GM19193 (cell line): ENCODE measurements around the gene KRTAP19-6.

ENCODE experiments used
- POLR2A ChIP-seq: IDR thresholded peaks from 4 replicates; pipeline ENCODE4 v1.6.1; 2011; ENCODE audit not compliant: insufficient read depth, insufficient read length; ENCODE audit errors: extremely low read depth

Gene KRTAP19-6, protein sequence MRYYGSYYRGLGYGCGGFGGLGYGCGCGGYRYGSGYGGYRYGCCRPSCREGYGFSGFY

DNA sequence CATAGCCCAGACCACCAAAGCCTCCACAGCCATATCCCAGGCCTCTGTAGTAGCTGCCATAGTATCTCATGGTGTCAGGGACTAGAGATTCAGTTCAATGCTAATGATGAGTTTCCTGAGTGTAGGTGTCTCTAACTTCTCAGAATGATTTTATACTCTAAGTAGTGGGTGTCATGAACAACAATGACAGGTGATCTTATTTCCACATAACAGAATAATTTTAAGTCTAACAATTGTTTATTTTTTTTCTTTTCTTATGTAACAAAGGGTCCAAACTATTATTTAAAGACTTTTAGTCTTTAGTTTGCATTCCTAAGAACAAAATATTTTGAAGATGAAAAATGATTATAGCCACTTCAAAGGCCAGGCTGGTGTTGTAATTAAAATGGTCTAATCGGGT is at the start of gene KRTAP19-6:
Gene KRTAP19-6, minus strand, starts transcription at position 101 of the 400 bp plus-strand sequence. Its CDS starts 31 bp downstream, at position 70.
- no peak for TF ChIP-seq POLR2A

DNA sequence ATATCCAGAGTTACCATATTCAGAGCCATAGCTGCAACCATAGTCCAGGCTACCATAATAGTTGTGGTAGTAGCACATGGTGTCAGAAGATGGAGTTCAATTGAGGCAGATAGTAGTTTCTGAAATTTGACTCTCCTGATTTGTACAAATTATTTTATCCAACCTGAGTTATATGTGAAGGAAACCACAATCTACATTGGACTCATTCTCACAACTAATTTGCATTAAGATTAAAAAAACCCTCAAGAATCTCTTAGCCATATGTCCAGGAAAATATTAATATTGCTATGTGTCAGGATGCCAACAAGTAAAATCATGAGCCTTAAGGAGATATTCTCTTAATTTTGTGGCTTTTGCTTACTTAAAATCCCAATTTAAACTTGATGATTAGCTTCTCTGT is 48.6 kb upstream of the KRTAP19-6 start, which contains the start of gene KRTAP22-2:
Gene KRTAP22-2, minus strand, starts transcription at position 101 of the 400 bp plus-strand sequence.
- TF ChIP-seq POLR2A, result no peak

DNA sequence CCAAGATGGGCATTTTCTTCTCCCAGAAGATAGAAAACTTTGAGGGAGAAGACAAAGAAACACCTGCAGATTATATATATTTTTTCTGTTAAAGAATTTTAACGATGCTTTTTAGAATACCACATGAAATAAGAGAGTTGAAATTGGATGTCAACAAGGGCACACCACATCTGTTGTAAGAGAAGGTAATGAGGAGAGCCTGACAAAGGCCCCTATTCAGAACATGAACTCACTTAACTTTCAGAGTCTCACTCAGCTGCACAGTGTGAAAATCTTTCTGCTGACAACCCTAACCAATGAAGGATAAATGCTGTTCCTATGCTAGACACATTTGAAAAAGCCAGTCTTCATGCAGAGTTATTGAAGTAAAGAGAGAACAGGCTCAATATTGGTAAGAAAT is 41.2 kb upstream of the KRTAP19-6 start:
- no peak for TF ChIP-seq POLR2A

DNA sequence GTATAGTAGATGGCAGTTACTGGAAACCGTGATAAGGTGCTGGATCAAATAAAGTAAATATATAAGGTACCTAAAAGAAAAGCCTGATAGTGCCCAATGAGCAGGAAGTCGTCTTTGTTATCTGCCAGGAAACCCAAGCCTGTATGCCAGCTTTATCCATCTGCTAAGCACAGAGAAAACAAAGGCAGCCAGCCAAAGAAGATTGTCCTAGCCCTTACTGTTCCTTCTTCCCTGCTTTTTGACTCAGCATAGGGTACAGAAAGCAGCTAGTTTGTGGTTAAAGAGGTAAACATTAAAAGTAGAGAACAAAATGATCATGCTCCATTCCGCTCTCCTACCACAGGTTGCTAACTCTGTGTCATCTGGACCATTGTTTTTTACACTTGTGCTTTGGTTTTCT is 38.5 kb upstream of the KRTAP19-6 start:
- no peak for TF ChIP-seq POLR2A

DNA sequence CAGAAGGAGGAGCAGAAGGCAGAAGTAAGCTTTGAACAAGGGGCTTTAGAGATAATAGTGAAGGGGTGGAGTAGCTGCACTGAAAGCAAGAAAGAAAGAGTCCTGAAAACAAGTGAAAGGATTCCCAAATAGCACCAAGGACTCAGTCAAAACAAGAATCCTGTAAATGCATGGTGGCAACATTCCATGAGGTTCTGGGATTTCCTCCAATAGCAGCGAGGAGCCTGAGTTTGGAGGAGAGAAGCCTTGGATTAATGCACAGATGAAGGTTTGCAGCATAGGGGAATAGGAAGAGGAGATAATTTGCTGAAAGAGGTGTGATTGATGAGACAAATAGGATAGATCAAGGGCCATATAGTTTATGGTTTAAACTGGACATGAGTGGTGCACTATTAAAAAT is 37.7 kb upstream of the KRTAP19-6 start:
- TF ChIP-seq POLR2A, result no peak

DNA sequence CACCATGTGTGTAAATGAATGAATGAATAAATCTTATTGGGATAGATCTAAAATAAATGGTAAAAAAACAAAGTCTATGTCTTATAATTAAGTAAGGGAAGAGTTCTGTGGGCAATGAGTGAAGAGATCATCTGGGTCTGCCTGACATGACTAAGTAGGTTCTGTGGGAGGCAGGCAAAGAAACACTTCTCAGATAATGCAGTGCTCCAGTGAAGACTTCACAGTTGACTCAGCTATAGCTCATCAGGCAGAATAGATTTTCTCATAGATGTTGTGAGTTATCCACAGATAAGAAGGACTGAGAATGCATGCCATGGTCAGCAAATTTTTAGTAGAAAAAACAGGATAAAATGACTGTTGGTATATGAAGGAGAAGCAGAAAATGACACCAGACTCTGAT is 36.1 kb upstream of the KRTAP19-6 start:
- no peak for TF ChIP-seq POLR2A

DNA sequence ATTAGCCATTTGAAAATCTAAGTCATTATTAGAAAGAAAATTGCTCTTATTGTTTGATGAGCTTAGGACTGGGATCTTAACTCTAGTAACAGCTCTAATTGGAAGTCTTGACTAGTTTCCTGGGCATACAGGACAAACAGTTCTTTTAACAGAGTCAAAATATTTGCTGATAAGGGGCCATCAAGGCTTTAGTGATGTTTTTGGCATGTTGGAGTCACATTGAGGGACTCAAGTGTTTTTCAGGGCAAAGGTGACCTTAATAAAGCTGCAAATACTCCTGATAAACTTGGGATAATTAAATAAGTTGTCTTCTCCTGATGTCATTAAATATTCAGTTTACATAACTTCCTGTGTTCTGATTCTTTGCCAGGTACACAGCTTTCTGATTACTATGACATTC is 26.0 kb upstream of the KRTAP19-6 start:
- no peak for TF ChIP-seq POLR2A

DNA sequence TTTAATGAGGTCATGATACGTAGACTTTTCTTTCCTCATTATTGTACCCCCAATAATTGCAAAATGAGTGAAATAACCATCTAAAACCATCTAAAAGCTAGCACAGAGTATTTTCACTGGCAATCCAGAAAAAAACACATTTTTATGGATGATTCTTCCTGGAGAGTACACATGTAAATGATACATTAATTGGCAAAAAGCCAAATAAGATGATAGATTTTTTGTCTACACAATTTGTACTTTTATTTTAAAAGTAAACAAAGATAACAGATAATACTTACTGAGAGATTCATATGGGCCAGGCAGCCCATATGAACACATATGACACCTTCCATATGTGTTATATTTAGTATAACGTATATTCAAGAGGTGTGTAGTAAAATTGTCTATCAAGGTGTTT is 22.0 kb upstream of the KRTAP19-6 start:
- no peak for TF ChIP-seq POLR2A

DNA sequence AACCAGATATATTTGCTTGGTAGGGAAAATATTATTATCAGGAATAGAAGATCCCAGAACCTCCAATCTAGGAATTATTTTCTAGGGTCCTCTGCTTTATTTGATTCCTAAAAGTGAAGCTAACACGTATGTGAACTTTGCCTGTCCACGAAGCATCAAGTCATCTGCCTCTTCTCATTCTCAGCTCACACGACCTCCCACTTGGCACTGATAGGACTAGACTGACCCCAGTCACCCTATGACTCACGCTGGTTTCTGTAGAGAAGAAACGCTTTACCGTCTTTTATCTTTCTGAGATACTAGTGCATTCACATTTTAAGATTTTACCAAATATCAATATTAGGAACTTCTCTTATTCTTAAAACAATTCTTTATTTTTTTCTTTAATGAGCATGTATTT is 21.4 kb upstream of the KRTAP19-6 start:
- no peak for TF ChIP-seq POLR2A

DNA sequence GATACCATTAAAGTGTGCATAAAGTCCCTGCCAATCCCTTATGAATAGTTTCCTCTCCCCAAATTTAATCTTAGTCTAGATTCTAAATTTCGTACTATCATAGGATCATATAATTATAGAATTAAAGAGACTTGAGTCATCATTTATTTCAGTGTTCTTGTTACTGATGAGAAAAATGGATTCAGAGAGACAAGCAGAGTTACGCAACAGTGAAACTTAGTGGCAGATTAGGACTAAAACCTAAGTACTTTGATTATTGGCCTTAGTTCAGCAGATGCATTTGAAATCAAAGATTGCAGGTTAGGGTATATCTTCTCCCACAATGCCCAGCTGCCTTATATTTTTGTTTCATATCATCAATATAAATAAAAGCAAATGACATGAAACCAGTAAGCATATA is 20.3 kb upstream of the KRTAP19-6 start:
- TF ChIP-seq POLR2A, result no peak

DNA sequence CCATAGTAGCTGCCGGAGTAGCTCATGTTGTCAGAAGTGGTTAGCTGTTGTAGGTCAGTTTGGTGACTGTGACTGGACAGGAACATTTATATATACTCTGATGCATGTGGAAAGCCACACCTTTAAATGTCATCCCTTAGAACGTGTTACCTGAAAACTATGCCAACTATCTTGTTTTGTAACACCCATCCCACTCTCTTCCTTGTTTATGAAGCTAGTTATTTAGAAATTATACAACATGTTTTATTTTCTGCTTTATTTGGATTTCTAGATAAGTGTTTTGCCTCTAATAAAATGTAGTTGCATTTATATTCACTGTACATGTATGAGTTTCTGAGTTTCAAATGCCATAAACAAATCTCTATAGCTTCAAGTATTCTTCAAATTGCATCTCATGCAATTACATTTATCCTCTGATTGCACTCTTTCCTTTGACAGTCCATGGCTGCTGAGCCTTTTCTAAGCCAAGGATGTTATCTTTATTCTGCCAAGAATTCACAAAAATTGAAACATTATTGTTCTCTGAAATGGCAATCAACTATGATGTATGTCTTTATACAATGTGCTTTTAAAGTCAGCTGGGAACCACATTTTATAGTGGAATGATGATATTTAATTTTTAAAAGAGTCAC is 19.7 kb upstream of the KRTAP19-6 start, which contains the start of gene KRTAP19-7:
Gene KRTAP19-7, minus strand, starts transcription at position 51 of the 632 bp plus-strand sequence. Its CDS starts 25 bp downstream, at position 26.
- TF ChIP-seq POLR2A, result no peak

DNA sequence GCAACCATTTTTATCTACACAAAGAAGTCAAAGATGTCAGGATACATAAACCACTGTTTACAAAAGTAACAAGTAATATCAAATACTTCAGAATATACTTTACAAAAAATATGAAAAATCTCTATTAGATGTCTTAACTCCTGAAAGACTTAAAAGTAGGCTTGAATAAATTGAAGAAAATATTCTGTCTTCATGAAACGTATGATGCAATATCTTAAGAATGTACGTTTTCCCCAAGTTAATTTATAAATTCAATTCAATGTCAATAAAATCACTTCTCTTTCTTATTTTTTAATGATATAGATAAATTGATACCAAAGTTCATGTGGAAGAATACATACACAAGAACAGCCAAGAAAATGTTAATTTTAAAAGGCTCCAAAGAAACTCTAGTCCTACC is 13.4 kb upstream of the KRTAP19-6 start:
- no peak for TF ChIP-seq POLR2A

DNA sequence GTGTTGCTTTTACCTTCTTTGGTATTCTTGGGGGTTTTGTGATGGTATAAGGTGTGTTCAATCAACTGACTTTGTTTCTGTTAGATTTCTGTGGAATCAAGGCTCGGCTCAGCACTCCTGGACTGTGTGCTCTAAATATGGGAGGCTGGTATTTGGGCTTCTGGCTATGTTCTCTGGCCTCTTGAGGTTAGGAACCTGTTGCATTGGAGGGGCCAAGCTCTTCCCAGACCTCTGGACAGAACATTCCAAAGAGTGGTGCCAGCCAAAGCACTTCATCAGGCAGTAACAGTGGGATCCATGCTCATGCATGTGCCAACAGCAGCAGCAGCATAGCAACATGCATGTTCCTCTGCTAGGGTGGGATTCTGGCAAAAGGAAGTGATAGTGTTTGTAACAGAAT is 11.1 kb upstream of the KRTAP19-6 start:
- no peak for TF ChIP-seq POLR2A

DNA sequence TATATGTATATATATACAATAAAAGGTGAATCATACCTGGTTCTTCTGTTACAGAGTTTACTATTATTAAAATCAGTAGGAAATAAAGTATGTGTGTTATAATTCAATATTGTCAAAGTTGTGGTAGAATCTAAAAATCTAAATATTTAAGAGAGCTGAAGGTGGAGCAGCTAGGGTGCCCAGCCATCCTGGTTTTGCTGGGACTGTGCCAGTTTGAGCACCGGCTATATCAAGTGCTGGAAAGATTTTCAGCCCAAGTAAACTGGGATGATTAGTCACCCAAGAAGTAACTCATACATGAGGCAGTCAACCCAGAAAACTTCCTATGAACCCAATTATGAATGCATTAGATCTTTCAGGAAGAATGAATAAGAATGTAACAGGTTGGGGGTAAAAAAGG is 22.8 kb downstream of the KRTAP19-6 start:
- no peak for TF ChIP-seq POLR2A

DNA sequence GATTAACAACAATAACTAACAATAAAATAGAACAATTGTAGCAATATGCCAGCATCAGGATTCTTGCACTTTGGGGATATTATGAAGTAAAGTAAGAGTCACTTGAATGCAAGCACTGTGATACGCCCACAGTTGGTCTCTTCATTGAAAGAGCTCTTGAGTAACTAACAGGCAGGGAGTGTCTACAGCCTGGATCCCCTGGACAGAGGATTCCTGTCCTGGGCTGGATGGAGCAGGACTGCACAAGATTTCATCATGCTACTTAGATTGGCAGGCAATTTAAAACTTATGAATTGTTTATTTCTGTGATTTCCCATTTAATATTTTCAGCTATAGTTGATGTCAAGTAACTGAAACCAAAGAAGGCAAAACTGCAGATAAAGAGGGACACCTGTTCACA is 26.0 kb downstream of the KRTAP19-6 start:
- TF ChIP-seq POLR2A, result no peak

DNA sequence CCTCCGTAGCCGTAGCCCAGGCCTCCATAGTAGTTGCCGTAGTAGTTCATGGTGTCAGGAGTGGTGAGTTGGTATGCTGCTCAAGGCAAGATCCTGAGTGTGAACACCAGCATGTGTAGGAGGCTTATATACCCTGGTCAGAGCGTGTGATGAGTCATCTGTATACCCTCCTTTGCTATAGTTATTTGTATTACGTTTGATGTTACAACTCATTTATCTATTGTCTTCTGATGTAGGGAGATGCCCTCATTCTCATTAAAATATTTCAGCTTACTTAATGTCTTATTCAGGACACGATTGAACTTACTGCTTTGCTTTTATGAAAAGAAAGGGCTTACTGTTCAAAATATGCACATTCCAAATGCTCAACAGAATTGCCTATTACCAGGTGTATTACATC is 39.6 kb downstream of the KRTAP19-6 start, which contains the start of gene KRTAP19-5:
Gene KRTAP19-5, minus strand, starts transcription at position 101 of the 400 bp plus-strand sequence. Its CDS starts 51 bp downstream, at position 50.
- no peak for TF ChIP-seq POLR2A
